ENCODE measurements around the gene GALNT18.

- TF ChIP-seq CTCF (IDR thresholded peaks at IDR 0.05; ENCODE audit: low read depth, low read length, missing input control) (no peak), EGR1 (IDR thresholded peaks at IDR 0.05; ENCODE audit: low read depth in 2 of 2) (no peak), REST (IDR thresholded peaks at IDR 0.05) (no peak), ZBTB33 (IDR thresholded peaks at IDR 0.05) (no peak), YY1 (IDR thresholded peaks at IDR 0.05) (no peak), RAD21 (IDR thresholded peaks at IDR 0.05) (no peak), GABPA (IDR thresholded peaks at IDR 0.05 in 1 of 2, conservative IDR thresholded peaks at IDR 0.05 in 1 of 2) (no peak), MAX (IDR thresholded peaks at IDR 0.05) (no peak), SP1 (IDR thresholded peaks at IDR 0.05) (no peak), TAF1 (conservative IDR thresholded peaks at IDR 0.05) (no peak), RXRA (IDR thresholded peaks at IDR 0.05) (no peak)
Observed at GRCh38 chr11:11622772-11623171, 967 bp upstream of the GALNT18 start.

All from liver (tissue), 3 donors.